ENCODE data around the gene TLN1. TPM values are rescaled to one million over a fixed set of nuclear protein-coding genes. Genes with fewer than 3 reads are reported as not detected.
A peak's percentile ranks its signal among the peaks of the same experiment; 100 is the strongest.

The TLN1 gene
- total RNA-seq, 1 experiment from 2014 or later: 109 TPM

GRCh38 chr9:35756275-35757225 is 24.6 kb upstream of the TLN1 start:
- ATAC-seq: peak; percentile 79
- H3K27ac Mint-ChIP-seq: peak overlapping the region; percentile 93
- H3K9me3 Mint-ChIP-seq: no peaks in the 10 kb centered on the region
- H3K36me3 Mint-ChIP-seq: peaks cover 20% of the 10 kb centered on the region
- no peaks in the 10 kb centered on the region for H3K27me3 Mint-ChIP-seq (ENCODE audit: low read depth)
- DNase-seq (ENCODE audit: low spot score): peak; percentile 82
- peaks cover 26% of the 10 kb centered on the region for H3K4me1 Mint-ChIP-seq
- CTCF ChIA-PET: interaction anchor here (0.6 to 3.1 kb wide), 33 partner anchors 9 to 1617 kb away, joined by 3 to 27 read pairs (median 6); partner anchors contain the start of genes ARHGEF39, CCDC107, CREB3 and FAM221B
- POLR2A ChIA-PET: interaction anchor here (0.7 to 1.8 kb wide), 7 partner anchors 14 to 1067 kb away, joined by 3 to 13 read pairs (median 4); partner anchors contain the start of genes CREB3, RMRP, TLN1 and TPM2
- H3K4me3 Mint-ChIP-seq: peak overlapping the region; percentile 89
- TF ChIP-seq FOXP1 (CRISPR knock-in tag; IDR thresholded peaks at IDR 0.05; ENCODE audit: borderline replicate concordance): peak; percentile 43
- no peak for TF ChIP-seq ZNF263 (CRISPR knock-in tag; IDR thresholded peaks at IDR 0.05; ENCODE audit: low read depth)
- TF ChIP-seq, protein P1, sequence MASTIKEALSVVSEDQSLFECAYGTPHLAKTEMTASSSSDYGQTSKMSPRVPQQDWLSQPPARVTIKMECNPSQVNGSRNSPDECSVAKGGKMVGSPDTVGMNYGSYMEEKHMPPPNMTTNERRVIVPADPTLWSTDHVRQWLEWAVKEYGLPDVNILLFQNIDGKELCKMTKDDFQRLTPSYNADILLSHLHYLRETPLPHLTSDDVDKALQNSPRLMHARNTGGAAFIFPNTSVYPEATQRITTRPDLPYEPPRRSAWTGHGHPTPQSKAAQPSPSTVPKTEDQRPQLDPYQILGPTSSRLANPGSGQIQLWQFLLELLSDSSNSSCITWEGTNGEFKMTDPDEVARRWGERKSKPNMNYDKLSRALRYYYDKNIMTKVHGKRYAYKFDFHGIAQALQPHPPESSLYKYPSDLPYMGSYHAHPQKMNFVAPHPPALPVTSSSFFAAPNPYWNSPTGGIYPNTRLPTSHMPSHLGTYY (CRISPR knock-in tag; IDR thresholded peaks at IDR 0.05): no peak; the same call in 1 of the 2 replicates
- TF ChIP-seq MYBL2 (CRISPR knock-in tag; IDR thresholded peaks at IDR 0.05): no peak
- 0 out of 2 replicates have a peak, but pooled peaks have one; percentile 61 for TF ChIP-seq ESRRA (CRISPR knock-in tag; IDR thresholded peaks at IDR 0.05; ENCODE audit: borderline replicate concordance)
- TF ChIP-seq GTF2I (CRISPR knock-in tag; conservative IDR thresholded peaks at IDR 0.05): no peak
- no peak for TF ChIP-seq TCF7 (CRISPR knock-in tag; IDR thresholded peaks at IDR 0.05; ENCODE audit: low read depth)
- no peak for TF ChIP-seq STAT6 (CRISPR knock-in tag; conservative IDR thresholded peaks at IDR 0.05; ENCODE audit: low read depth)
- TF ChIP-seq ZNF396 (CRISPR knock-in tag; IDR thresholded peaks at IDR 0.05; ENCODE audit: borderline replicate concordance): no peak
- TF ChIP-seq SMAD3 (CRISPR knock-in tag; IDR thresholded peaks at IDR 0.05; ENCODE audit: borderline replicate concordance): no peak
- TF ChIP-seq ZNF532 (CRISPR knock-in tag; IDR thresholded peaks at IDR 0.05; ENCODE audit: borderline replicate concordance): no peak
- no peak for TF ChIP-seq USF2 (CRISPR knock-in tag; IDR thresholded peaks at IDR 0.05)
- TF ChIP-seq, protein P2, sequence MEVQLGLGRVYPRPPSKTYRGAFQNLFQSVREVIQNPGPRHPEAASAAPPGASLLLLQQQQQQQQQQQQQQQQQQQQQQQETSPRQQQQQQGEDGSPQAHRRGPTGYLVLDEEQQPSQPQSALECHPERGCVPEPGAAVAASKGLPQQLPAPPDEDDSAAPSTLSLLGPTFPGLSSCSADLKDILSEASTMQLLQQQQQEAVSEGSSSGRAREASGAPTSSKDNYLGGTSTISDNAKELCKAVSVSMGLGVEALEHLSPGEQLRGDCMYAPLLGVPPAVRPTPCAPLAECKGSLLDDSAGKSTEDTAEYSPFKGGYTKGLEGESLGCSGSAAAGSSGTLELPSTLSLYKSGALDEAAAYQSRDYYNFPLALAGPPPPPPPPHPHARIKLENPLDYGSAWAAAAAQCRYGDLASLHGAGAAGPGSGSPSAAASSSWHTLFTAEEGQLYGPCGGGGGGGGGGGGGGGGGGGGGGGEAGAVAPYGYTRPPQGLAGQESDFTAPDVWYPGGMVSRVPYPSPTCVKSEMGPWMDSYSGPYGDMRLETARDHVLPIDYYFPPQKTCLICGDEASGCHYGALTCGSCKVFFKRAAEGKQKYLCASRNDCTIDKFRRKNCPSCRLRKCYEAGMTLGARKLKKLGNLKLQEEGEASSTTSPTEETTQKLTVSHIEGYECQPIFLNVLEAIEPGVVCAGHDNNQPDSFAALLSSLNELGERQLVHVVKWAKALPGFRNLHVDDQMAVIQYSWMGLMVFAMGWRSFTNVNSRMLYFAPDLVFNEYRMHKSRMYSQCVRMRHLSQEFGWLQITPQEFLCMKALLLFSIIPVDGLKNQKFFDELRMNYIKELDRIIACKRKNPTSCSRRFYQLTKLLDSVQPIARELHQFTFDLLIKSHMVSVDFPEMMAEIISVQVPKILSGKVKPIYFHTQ (CRISPR knock-in tag; IDR thresholded peaks at IDR 0.05): no peak
- TF ChIP-seq MLX (CRISPR knock-in tag; IDR thresholded peaks at IDR 0.05): no peak
- no peak for TF ChIP-seq NFYB (CRISPR knock-in tag; conservative IDR thresholded peaks at IDR 0.05; ENCODE audit: low read depth)
- TF ChIP-seq ZSCAN18 (CRISPR knock-in tag; IDR thresholded peaks at IDR 0.05): no peak
- TF ChIP-seq ZNF138 (CRISPR knock-in tag; conservative IDR thresholded peaks at IDR 0.05): no peak
- 0 out of 2 replicates have a peak, but pooled peaks have one; percentile 38 for TF ChIP-seq PREB (CRISPR knock-in tag; IDR thresholded peaks at IDR 0.05; ENCODE audit: borderline replicate concordance)

All from WTC11 (cell line).